SK-N-SH (cell line): ENCODE results near the gene PLD6. TPM values are rescaled to one million over a fixed set of nuclear protein-coding genes. Genes with fewer than 3 reads are reported as not detected.

Source experiments
- CTCF ChIA-PET: fragments of 300-600, 350-600 bp; formaldehyde crosslinking; extraction: SDS; loops from one replicate; lab custom pipeline; 2021; lab: Yijun Ruan, JAX
- POLR2A ChIA-PET: fragments of 350-600 bp; sonication (Branson Sonifier 250); formaldehyde crosslinking; extraction: SDS; loops from one replicate; lab custom pipeline; 2020; ENCODE audit warnings: antibody characterized with exemption, inconsistent platforms; lab: Yijun Ruan, JAX
- DNase-seq: peaks from one replicate; pipeline ENCODE4 v3.0.0; 2012
- H2AFZ ChIP-seq: fragments of 200-600 bp; sonication (generic); 2 replicates; pipeline ENCODE4 v1.8.1; 2016; ENCODE audit warnings: antibody characterized with exemption, mild to moderate bottlenecking, low read depth
- H3F3A ChIP-seq: fragments of 200-600 bp; sonication (generic); replicated peaks from 2 replicates; pipeline ENCODE3; 2016; ENCODE audit warnings: antibody characterized with exemption, mild to moderate bottlenecking; ENCODE audit not compliant: insufficient read depth
- H3K27ac ChIP-seq, 2 experiments: fragments of 200-500 bp in 1 of 2; fragments of 200-600 bp in 1 of 2; sonication (Bioruptor generic) in 1 of 2; sonication (generic), shearing (Covaris generic) in 1 of 2; 2 replicates each; pipeline versions ENCODE4 v1.5.1 to v1.6.1; 2014 to 2016; ENCODE audit warnings: low read depth in 2 of 2, inconsistent platforms in 1 of 2, low read length in 1 of 2, mild to moderate bottlenecking in 1 of 2, mixed read lengths in 1 of 2
- H3K27me3 ChIP-seq: fragments of 200-600 bp; sonication (generic), shearing (Covaris generic); 2 replicates; pipeline ENCODE4 v1.6.1; 2016; ENCODE audit warnings: mixed run types; ENCODE audit not compliant: insufficient read depth
- H3K36me3 ChIP-seq, 2 experiments: fragments of 200-500 bp in 1 of 2; fragments of 200-600 bp in 1 of 2; sonication (Bioruptor generic) in 1 of 2; sonication (generic) in 1 of 2; replicated peaks in 1 of 2; 2 replicates each; pipeline versions ENCODE3 to v1.5.1; 2014 to 2016; ENCODE audit warnings: low read length in 1 of 2, mild to moderate bottlenecking in 1 of 2; ENCODE audit not compliant: insufficient read depth in 2 of 2, control insufficient read depth in 1 of 2
- H3K4me1 ChIP-seq, 2 experiments: fragments of 200-500 bp in 1 of 2; fragments of 200-600 bp in 1 of 2; sonication (Bioruptor generic) in 1 of 2; sonication (generic), shearing (Covaris generic) in 1 of 2; 2 replicates each; pipeline versions ENCODE4 v1.5.1 to v1.6.1; 2014 to 2016; ENCODE audit warnings: low read depth in 1 of 2, low read length in 1 of 2, mixed run types in 1 of 2; ENCODE audit not compliant: insufficient read depth in 2 of 2, control insufficient read depth in 1 of 2
- H3K4me2 ChIP-seq: fragments of 200-600 bp; sonication (generic), shearing (Covaris generic); 2 replicates; pipeline ENCODE4 v1.6.1; 2017; ENCODE audit warnings: mixed run types
- H3K4me3 ChIP-seq, 2 experiments: fragments of 200-500 bp in 1 of 2; fragments of 200-600 bp in 1 of 2; sonication (Bioruptor generic) in 1 of 2; sonication (generic), shearing (Covaris generic) in 1 of 2; 2 replicates each; pipeline versions ENCODE4 v1.5.1 to v1.8.1; 2014 to 2016; ENCODE audit warnings: low read depth in 2 of 2, inconsistent platforms in 1 of 2, low read length in 1 of 2, mild to moderate bottlenecking in 1 of 2, mixed read lengths in 1 of 2, moderate library complexity in 1 of 2
- H3K79me2 ChIP-seq: fragments of 200-600 bp; sonication (generic); 2 replicates; pipeline ENCODE4 v1.8.1; 2017; ENCODE audit warnings: mild to moderate bottlenecking; ENCODE audit not compliant: insufficient read depth
- H3K9ac ChIP-seq: fragments of 200-600 bp; sonication (generic); 2 replicates; pipeline ENCODE4 v1.6.1; 2017; ENCODE audit warnings: mixed run types
- H3K9me2 ChIP-seq: fragments of 200-600 bp; sonication (generic); 2 replicates; pipeline ENCODE4 v1.6.1; 2017; ENCODE audit warnings: mixed run types
- H3K9me3 ChIP-seq: fragments of 200-600 bp; sonication (generic); 2 replicates; pipeline ENCODE4 v1.6.1; 2017; ENCODE audit warnings: mixed run types, mild to moderate bottlenecking, moderate library complexity
- H4K20me1 ChIP-seq: fragments of 200-600 bp; sonication (generic); 2 replicates; pipeline ENCODE4 v1.6.1; 2017; ENCODE audit warnings: mild to moderate bottlenecking, mixed run types; ENCODE audit not compliant: insufficient read depth
- CHD2 ChIP-seq: fragments of 150-350 bp; IDR thresholded peaks from 2 replicates; pipeline ENCODE4 v1.6.1; 2018; ENCODE audit warnings: low read length; ENCODE audit not compliant: partially characterized antibody
- ELF1 ChIP-seq: IDR thresholded peaks from 2 replicates; pipeline ENCODE4 v1.4.0; 2012
- FOSL2 ChIP-seq: IDR thresholded peaks from 2 replicates; pipeline ENCODE4 v1.4.0; 2012; ENCODE audit warnings: low read depth, mild to moderate bottlenecking, moderate library complexity, borderline replicate concordance
- GABPA ChIP-seq: IDR thresholded peaks from 2 replicates; pipeline ENCODE4 v1.4.0; 2012; ENCODE audit warnings: low read depth, mild to moderate bottlenecking
- MEF2A ChIP-seq: IDR thresholded peaks from 2 replicates; pipeline ENCODE4 v1.4.0; 2012; ENCODE audit warnings: low read depth, borderline replicate concordance
- RCOR1 ChIP-seq: fragments of 150-350 bp; IDR thresholded peaks from 2 replicates; pipeline ENCODE4 v1.6.1; 2017; ENCODE audit warnings: antibody characterized with exemption, low read length
- RFX5 ChIP-seq: IDR thresholded peaks from 2 replicates; pipeline ENCODE4 v1.6.1; 2012; ENCODE audit warnings: mild to moderate bottlenecking, improper control_type of control experiment, low read length
- SIN3A ChIP-seq: IDR thresholded peaks from 2 replicates; pipeline ENCODE4 v1.6.1; 2012; ENCODE audit warnings: low read depth, mild to moderate bottlenecking, low read length, moderate library complexity, borderline replicate concordance
- SMC3 ChIP-seq: IDR thresholded peaks from 2 replicates; pipeline ENCODE4 v1.6.1; 2012; ENCODE audit warnings: low read depth, low read length, improper control_type of control experiment
- TEAD4 ChIP-seq: IDR thresholded peaks from 2 replicates; pipeline ENCODE4 v1.4.0; 2012; ENCODE audit warnings: mild to moderate bottlenecking, borderline replicate concordance; ENCODE audit not compliant: insufficient read depth
- YY1 ChIP-seq: IDR thresholded peaks from 2 replicates; pipeline ENCODE4 v1.4.0; 2012; ENCODE audit warnings: low read depth, mild to moderate bottlenecking
- WGBS: methylation state at CpG from one replicate; pipeline ENCODE4 v1.1.6; 2017; ENCODE audit warnings: low lambda C conversion rate; 5-methylcytosine and 5-hydroxymethylcytosine counted together
- polyA plus RNA-seq, 3 experiments: library from polyadenylated mRNA; depleted of rRNA; stranded (reverse); fragments of >200 nt; gene quantifications; 2 replicates each; pipeline ENCODE4 v1.2.3, GENCODE V29; 2012
- TF ChIP-seq, protein P1 (sequence below): fragments of 150-350 bp; IDR thresholded peaks from 2 replicates; pipeline ENCODE4 v1.6.1; 2017; ENCODE audit warnings: antibody characterized with exemption, low read length, low read depth, borderline replicate concordance
- TF ChIP-seq, protein P2 (sequence below): IDR thresholded peaks from 2 replicates; pipeline ENCODE4 v1.4.0; 2012; ENCODE audit warnings: low read depth

PLD6 gene
- polyA plus RNA-seq, 1 of the 3 experiments (the other 2 are of a cell fraction) = 3.7 TPM

GRCh38 chr17:17179371-17179827, 26.7 kb downstream of the PLD6 start (continued):
- no peak for TF ChIP-seq MEF2A
- TF ChIP-seq, all 33 proteins: peak for 0

GRCh38 chr17:17177176-17177575, 29.0 kb downstream of the PLD6 start:
- WGBS = 97% methylated on average over 12 of the region's 12 CpGs
- no peak for DNase-seq
- Histone ChIP-seq H3K79me2 (no peaks in the 10 kb centered on the region), H3K4me3 (no peak overlapping the region), H2AFZ (no peak overlapping the region), H3K36me3 (peaks cover 39 to 82% of the 10 kb centered on the region in 2 experiments), H3K27ac (no peak overlapping the region), H3K9me2 (no peaks in the 10 kb centered on the region), H3F3A (peaks cover 4% of the 10 kb centered on the region)
- POLR2A ChIA-PET = no interaction called here
- TF ChIP-seq SMC3 = no peak
- TF ChIP-seq, all 33 proteins: peak for 0
- Histone ChIP-seq H3K27me3 (no peaks in the 10 kb centered on the region), H3K4me1 (peaks cover 0 to 13% of the 10 kb centered on the region in 2 experiments; a peak in 1 of 4 replicates), H4K20me1 (no peaks in the 10 kb centered on the region), H3K4me2 (no peak overlapping the region), H3K9ac (no peak overlapping the region), H3K9me3 (no peaks in the 10 kb centered on the region)
- CTCF ChIA-PET = interaction anchor here (0.6 kb wide), 1 partner anchor 255 kb away, joined by 3 read pairs; no protein-coding TSS in a partner anchor

- Histone ChIP-seq H3K9ac (no peak overlapping the region), H4K20me1 (no peaks in the 10 kb centered on the region), H3K27me3 (no peaks in the 10 kb centered on the region), H3K36me3 (peaks cover 36 to 81% of the 10 kb centered on the region in 2 experiments), H3K4me3 (no peak overlapping the region), H3K9me3 (no peaks in the 10 kb centered on the region), H3K9me2 (no peaks in the 10 kb centered on the region), H3K27ac (no peak overlapping the region), H2AFZ (no peak overlapping the region), H3K79me2 (no peaks in the 10 kb centered on the region), H3F3A (peaks cover 4% of the 10 kb centered on the region), H3K4me1 (peaks cover 0 to 13% of the 10 kb centered on the region in 2 experiments; a peak in 1 of 4 replicates), H3K4me2 (no peak overlapping the region)
- POLR2A ChIA-PET = no interaction called here
- 93% methylated on average over 12 of the region's 12 CpGs for WGBS
- no peak for DNase-seq
- CTCF ChIA-PET = interaction anchor here (0.6 kb wide), 1 partner anchor 111 kb away, joined by 3 read pairs; no protein-coding TSS in a partner anchor
- TF ChIP-seq FOSL2 (no peak), ELF1 (no peak), CHD2 (no peak), RCOR1 (no peak), GABPA (no peak), SIN3A (no peak), RFX5 (no peak), TEAD4 (no peak), YY1 (no peak)
- TF ChIP-seq, protein P1, sequence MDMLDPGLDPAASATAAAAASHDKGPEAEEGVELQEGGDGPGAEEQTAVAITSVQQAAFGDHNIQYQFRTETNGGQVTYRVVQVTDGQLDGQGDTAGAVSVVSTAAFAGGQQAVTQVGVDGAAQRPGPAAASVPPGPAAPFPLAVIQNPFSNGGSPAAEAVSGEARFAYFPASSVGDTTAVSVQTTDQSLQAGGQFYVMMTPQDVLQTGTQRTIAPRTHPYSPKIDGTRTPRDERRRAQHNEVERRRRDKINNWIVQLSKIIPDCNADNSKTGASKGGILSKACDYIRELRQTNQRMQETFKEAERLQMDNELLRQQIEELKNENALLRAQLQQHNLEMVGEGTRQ = no peak
- TF ChIP-seq, protein P2, sequence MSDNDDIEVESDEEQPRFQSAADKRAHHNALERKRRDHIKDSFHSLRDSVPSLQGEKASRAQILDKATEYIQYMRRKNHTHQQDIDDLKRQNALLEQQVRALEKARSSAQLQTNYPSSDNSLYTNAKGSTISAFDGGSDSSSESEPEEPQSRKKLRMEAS = no peak
These were observed 29.8 kb downstream of the PLD6 start for GRCh38 chr17:17176341-17176740.
